Right renal cortex interstitium (tissue), 3 donors: ENCODE measurements around the gene GAS6. TPM values are rescaled to one million over a fixed set of nuclear protein-coding genes. Genes with fewer than 3 reads are reported as not detected.
"Not testable (repeated sequence)": the region's sequence is repeated elsewhere in the genome, so short reads cannot be mapped to it uniquely, and the experiment has no call there.

Experiments
- DNase-seq, 3 donors: peaks; one replicate each; pipeline ENCODE4 v3.0.0-alpha.2; 2013; ENCODE audit warnings: low read depth in 3 of 3, low spot score in 2 of 3
- polyA plus RNA-seq, 3 donors: library from polyadenylated mRNA; unstranded; fragments of 120-200 nt; gene quantifications; one replicate each; pipeline ENCODE4 v1.2.1, GENCODE V29; 2013; ENCODE audit not compliant: insufficient read length in 3 of 3

GAS6 gene
- polyA plus RNA-seq, 3 donors = 22.2 to 25.8 (median 24.7) TPM

DNA sequence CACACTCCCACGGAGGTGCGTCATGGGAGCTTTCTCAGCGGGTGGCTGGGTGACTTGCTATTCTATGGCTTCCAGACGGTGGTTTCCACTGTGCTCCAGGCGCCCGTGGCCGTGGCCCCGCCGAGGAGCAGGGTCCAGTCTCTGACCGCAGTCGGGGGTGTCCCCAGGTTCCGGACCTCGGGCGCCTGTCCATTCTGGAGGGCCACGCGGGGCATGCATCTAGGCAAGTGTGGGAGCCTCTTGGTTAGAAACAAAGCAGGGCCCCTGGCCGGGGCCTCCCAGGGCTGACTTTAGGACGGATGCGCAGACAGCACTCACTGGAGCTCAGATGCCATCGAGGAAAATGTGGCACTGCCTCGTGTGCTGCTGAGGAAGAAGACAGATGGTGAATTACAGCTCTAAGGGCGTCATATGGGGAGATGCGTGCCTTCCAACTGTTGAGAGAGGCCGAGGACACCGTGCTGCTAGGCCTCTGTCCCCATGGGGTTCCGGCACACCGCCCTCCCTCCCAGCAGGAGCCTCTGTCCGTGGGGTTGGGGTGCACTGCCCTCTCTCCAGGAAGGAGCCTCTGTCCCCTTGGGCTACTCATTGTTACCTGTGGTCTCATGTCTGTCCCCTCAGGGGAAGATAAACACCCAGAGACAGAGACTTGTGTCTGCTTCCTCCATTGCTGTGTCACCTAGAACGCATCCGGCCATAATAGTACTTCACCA, 66.8 kb downstream of the GAS6 start:
- DNase-seq = no peak

DNA sequence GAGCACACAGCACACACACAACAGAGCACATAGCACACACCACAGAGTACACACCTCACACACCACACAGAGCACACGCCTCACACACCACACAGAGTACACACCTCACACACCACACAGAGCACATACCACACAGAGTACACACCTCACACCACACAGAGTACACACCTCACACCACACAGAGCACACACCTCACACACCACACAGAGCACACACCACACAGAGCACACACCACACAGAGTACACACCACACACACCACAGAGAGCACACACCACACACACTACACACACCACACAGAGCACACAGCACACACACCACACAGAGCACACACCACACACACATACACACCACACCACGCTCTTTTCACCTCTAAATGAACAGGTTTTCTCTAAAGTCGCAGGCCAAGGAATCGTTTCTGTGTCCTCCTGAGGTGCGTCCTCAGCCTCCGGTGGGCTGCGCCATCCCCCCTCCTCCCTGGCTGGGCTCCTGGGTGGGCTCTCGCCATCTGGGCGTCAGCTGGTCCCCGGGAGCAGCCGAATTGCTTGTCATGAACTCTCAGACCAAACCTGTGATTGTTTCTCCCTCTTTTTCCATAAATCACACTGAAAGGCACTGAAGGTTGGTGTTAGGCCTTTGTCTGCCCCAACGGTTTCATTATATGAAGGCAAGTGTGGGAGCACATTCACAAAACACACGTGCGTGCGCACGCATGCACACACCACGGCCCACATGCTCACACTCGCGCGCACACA, 67.5 kb downstream of the GAS6 start:
- no peak for DNase-seq

DNA sequence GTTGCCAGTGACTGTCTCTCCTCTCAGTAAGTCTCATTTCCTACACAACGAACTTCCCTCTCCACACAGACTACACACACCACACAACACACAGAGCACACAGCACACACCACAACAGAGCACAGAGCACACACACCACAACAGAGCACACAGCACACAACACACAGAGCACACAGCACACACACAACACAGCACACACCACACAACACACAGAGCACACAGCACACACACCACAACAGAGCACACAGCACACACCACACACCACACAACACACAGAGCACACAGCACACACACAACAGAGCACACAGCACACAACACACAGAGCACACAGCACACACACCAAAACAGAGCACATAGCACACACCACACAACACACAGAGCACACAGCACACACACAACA, 68.5 kb downstream of the GAS6 start:
- DNase-seq = not testable (repeated sequence)

DNA sequence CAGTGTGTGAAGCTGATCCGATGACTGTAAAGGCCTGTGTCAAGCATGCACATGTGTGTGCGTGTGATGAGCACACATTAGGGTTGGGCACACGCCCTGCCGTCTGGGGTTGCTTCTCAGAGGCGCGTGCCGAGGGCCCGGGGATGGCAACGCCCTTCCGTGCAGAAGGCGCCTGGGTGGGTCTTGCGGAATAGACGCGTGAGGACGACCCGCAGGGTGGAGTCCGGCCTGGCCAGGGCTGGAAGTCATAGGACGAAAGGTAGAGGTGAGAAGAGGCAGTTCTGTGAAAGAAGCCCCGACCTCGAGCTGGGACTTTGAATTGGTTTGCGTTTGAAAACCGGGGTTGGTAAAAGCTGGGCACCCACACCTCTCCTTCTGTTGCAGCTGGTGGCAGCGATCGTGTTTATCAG, 69.1 kb downstream of the GAS6 start:
- DNase-seq = no peak

DNA sequence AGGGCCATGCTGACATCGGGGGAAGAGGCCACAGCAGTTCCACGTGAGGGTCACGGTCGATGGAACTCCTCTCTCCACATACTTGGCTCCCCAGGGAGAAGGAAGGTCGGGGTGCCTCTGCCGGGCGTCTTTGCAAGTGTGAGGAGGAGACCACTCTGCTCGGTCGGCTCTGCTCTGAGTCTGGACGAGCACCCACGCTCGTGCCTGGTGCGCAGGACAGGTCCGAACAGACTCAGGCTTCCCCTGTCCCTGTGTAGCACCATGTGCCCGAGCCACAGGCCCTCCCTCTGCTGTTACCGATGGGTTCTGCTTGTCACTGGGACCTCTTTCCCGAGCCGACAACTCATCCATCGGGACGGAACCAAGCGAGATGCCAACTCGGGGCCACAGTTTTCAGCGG, 69.8 kb downstream of the GAS6 start:
- DNase-seq = no peak

DNA sequence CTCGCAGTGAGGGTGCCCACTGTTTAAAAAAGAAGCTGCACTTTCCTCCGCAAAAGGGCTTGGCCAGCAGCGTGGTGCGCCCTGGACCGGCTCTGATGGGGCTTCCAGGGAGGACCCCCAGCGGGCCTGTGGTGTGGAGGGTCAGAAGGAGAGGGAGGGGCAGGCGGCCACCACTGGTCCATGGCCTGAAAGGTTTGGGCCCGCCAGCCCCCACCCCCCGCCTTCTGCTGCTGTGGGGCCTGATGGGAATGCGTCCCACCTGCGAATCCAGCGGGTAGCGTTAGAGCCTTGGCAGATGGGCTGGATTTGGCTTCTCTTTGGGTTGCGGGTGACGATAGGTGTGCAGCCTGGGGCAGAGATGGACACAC, 70.2 kb downstream of the GAS6 start:
- no peak for DNase-seq

DNA sequence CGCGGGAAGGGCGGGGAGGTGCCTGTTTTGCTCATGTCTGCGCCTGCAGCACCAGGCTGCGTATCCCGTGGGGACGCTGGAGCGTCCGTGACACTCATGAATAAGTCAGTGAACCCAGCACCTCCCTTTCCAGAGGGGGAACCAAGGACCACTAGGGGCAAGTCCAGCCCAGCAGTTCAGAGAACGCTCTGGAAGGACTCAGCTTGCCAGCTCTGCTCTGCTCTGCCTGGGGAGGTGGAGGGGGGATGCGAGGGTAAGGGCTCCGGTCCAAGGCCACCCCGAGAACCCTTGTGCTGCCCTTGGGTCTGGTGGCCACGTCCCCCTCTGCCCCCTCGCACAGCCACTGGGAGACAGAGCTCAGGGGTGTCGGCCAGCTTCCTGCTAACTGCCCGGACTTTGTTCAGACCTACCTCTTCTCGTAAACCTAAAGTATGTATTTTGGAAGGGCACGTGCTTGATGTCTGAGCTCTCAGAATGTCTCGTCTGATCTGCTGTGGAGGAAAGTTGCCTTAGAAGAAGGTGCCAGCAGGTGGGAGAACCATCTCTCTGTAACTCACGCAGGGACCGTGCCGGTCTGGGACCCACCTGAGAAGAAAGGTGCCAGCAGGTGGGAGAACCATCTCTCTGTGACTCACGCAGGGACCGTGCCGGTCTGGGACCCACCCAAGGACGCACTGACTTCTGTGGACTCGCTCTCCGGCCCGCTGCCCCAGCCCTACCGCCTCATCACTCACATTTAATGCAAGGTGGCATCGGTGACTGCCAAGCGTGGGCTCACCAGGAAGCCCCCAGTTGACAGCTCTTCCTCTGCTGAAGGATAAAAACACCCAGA, 70.8 kb downstream of the GAS6 start:
- DNase-seq = no peak

DNA sequence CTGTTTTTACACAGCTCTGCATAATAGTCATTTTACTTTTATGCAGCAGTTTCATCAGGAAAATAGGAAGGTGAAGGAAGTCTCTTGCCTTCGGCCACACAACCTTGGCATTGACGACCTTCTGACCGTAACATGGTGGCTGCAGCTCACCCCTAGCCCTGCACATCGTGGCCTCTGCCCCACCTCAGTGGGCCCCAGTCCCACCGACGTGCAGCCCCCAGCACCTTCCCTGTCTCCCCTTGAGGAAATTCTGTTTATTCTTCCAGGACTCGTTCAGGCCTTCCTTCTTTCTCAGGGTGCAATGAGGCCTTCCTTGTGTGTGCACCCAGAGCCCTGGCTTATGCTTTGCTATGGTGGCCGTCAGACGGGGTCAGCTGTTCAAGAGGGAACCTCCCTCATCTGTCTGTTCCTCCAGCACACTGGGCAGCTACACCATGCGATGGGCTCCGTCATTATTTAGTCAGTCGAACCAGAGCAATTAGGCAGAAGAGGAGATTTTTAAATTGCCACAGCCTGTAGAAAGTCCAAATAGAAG, 71.6 kb downstream of the GAS6 start:
- no peak for DNase-seq

DNA sequence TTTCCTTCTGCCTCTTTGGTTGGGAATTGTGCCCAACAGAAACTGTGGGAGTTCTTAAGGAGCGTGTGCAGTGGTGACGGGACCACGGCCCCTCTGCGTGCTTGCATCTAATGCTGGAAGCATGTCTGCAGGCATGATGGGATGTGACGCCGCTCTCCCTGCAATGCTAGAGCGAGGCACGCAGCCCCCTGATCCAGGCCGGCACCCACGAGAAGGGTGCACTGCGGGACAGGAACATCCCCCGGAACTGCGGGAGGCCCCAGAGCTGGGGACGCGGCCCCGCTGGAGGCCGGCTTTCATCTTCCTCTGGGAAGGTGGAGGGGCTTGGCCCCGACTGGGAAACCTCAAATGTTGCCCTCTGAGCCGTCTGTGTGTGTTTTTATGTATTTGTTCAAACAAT, 72.1 kb downstream of the GAS6 start:
- DNase-seq = no peak

DNA sequence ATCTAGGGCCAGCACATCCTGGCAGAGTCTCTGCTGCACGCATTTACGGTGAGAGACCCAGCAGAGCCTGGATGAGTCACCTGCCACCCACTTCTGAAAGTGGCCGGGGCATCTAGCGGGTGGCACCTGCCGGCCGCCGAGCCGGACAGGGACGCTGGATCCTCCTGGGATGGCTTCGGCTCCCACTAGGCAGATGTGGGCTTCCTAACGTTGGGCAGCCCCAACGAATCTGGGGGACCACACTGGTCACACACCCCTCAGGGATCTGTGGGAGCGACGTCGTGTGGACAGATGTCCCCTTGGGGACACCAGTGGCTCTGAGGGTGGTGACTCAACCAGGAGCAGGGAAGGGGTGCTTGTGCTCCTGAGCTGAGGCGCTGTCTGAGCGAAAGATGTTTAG, 72.7 kb downstream of the GAS6 start:
- no peak for DNase-seq

DNA sequence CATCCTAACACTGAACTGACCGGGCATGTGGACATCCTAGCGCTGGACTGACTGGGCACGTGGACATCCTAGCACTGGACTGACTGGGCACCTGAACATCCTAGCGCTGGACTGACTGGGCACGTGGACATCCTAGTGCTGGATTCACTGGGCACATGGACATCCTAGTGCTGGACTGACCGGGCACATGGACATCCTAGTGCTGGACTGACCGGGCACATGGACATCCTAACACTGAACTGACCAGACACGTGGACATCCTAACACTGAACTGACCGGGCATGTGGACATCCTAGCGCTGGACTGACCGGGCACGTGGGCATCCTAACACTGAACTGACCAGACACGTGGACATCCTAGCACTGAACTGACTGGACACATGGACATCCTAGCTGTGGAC, 73.9 kb downstream of the GAS6 start:
- not testable (repeated sequence) for DNase-seq

DNA sequence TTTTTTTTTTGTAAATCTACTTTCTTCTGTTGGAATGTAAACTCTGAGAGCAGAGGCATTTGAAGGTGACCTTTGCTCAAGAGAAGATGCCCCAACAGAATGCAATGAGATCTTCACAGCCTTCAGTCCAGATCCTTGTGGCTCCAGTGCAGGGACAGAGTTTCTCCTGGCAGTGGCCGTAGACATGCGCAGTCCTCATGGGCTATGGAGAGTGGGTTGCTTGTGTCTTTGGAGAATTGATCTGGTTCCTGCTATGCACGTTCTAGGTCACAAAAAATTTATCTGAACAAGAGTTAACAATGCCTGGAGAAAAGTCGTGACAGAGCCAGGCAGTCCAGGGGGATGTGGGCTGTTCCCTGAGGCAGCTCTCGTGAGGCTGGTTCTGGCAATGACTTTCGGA, 74.7 kb downstream of the GAS6 start:
- no peak for DNase-seq

DNA sequence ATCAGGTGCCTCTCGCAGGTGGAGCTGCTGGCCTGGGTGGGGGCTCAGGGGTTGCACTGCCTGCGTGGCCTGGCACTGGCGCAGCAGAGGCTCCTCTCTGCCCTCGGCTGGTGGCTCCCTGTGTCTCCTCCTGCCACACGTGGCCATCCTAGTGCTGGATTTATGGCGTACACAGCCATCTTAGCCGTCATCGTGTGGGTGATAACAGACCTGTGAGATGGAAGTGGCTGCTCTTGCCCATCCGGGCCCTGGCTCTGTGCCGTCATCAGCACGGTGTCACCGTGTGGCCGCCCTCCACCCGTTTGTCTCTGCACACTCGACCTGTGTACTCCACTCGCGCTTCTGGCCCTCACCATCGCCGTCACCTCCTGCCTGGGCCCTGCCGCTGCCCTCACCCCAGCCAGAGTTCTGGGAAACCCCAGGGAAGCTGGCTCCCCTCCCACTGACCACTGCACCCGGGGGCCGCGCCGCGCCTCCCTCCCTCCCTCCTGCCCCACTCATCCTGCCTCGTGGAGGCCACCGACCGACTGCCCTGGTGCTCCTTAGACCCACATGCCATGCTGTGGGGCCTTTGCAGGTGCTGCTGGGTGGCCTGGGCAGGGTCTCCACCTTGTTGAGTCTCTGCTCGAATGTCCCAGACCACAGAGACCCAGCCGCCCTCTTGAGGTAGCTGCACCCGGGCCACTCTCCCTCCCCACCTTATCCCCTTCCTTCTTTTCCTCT, 75.3 kb downstream of the GAS6 start:
- no peak for DNase-seq

DNA sequence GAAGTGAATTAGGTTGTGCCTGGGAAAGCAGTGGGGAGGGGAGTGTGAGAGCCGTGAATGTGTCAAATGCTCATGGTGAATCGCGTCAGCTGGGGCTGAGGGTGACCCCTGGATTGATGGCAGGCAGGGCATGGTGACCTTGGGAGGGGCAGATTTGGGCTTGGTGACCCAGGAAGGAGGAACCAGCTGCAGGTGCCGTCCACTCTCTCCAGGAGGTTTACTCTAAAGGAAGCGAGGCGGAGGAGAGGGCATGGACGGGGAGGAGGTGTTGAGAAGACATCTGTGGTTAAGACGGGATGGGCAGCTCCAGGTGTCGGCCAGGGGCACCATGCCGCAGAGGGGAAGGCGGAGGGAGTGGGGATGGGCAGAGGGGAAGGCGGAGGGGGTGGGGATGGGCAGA, 76.2 kb downstream of the GAS6 start:
- no peak for DNase-seq

DNA sequence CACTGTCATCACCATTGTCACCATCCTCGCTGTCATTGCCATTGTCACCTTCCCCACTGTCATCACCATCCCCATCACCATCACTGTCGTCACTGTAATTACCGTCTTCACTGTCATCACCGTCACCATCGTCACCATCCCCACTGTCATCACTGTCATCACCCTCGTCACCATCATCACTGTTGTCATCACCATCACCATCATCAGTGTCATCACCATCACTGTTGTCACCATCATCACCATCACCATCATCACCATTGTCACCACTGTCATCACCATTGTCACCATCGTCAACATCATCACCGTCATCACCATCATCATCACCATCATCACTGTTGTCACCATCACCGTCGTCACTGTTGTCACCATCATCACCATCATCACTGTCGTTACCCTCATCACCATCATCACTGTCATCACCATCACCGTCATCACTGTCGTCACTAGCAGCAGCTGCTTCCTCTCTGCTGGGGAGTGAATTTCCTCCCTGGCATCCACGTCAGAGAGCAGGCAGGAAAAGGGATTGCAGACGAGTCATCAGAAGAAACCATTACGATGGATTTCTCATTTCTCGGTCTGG, 77.5 kb downstream of the GAS6 start:
- no peak for DNase-seq

DNA sequence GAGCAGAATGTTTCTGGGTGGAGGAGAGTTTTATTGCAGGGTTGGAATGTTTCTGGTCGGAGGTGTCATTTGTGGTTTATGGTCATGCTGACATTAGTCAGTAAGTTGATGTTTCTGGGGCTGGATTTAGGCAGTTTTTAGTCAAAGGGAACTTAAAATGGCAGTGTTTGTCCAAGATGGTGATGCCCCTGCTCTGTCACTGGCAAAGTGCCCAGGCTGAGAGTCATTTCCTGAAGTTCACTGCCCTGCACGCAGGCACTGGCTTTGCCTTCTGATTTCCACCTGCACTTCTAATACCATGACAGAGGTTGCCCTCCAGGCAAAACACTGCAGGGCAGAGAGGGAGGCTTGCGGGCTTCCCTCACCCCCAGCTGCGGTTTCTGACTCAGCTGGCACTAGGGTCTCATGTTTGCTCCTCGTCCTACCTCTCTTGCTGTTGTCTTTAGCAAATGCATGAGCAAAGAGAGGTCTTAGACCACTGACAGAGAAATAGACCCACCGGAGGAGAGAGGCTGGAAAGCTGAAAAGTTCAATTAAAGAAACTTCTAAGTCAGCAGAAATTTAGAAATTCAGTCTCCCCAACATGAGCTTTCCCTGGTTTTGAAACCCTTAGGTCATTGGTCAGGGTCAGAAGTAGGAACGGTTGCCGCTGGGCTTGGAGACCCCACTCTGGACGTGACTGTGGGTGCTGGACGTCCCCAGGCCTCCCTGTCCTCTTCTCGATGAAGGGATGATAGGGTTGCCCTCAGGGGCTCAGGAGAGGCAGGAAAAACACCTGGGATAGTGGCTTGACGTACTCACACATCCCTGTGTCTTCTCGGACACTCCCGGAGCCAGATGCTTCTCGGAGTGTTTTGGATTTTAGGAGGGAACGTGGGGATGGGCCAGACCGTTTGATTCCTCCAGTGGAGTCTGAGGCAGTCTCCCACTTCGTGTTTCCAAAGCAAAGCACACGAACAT, 78.5 kb downstream of the GAS6 start:
- no peak for DNase-seq

DNA sequence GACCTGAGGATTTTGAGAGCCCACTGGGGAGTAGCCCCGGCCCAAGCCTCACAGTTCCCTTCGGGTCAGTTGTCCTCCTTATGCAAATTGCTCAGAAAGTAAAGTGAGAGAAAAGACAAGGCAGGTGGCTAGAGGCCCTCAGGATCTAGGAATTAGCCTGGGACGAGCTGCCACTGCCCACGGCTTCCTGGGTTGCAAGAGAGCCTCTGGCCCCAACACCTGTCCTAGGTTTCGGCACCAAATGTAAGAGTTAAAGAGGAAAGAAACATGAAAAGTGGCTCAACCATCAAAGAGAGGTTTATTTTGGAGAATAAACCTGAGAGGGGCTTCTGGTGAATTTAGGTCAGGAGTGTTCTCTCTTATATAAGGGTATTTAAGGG, 79.2 kb downstream of the GAS6 start:
- no peak for DNase-seq

DNA sequence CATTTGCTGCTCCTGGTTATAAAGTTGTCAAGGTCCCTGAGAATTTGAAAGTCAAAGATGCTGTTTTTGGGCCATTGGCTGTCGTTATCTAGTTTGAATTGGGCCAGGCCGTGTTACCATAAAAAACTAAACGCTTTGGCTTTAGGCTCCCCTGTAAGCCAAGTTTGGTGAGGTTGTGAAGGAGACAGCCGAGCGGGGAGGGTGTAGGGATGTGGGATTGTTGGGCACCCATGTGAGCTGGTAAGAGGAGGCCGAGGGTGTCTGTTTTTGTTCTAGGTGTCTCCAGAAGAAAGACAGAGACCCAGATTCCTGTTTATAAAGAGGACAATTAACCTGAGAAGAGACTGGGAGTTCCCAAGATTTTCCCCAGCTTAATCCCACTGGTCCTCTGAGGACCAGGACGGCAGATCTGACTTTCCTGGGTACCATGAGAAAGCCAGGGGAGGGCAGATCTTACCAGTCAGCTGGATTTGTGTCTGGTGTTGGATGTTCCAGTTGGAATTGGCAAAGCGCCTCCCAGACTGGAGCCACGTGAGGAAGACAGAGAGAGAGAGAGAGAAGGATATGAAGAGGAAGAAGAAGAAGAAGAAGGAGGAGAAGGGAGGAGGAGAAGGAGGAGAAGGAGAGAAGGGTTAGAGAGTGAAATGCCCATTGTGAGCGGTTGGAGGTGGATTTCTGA, 79.8 kb downstream of the GAS6 start:
- DNase-seq = no peak
